Measurements from ENCODE around the gene CLASP1.
"Not testable (repeated sequence)": the region's sequence is repeated elsewhere in the genome, so short reads cannot be mapped to it uniquely, and the experiment has no call there.

CLASP1 gene

DNA sequence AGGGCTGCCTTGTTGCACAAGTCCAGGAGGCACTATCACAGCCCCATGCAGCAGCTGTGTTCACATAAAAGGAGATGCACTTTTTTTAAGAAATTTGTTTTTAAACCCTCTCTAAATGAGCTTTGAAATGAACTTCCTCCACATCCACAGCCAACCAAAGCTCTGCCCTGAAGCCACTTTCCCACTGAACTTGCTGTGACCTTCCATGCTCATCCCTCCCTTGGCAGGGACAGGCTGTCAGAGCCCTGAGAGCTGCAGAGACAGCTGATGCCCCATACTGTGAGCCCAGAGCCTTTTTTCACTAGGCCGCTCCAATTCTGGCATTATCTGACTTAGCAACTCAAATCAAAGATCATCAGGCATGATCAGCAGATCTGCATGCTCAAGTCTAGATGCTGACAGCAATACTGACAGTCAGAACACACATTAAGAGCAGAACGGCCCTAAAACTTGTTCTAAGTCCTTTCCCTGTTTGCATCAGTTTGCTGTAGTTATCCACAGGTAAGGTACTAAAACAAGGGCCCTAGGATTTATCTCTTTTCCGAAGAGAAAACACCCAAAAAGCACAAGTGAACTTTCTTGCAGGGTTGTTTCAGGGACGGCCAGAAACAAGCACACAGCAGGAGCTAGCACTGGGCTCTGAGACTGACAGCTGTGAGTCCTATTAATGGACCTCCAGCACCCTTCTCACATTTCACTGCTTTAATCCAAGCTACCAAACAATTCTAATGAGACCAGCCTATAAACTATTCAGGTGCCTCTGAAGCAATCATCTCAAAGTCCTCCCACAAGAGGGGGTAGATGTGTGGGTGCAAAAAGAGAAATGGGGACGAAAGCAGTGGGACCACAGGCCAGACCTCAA, 83.6 kb downstream of the CLASP1 start:
- Histone ChIP-seq H4K20me1 (ENCODE audit: insufficient read depth, low read length) (no peaks in the 10 kb centered on the region), H3K9ac (ENCODE audit: low read length) (no peak overlapping the region), H3K36me3 (ENCODE audit: insufficient read depth, low read length) (peaks cover 17% of the 10 kb centered on the region), H3K4me1 (ENCODE audit: insufficient read depth, low read length, severe bottlenecking) (no peaks in the 10 kb centered on the region), H3K4me3 (ENCODE audit: low read depth, low read length, poor library complexity, severe bottlenecking) (no peak overlapping the region), H3K4me2 (ENCODE audit: low read length) (no peak overlapping the region), H2AFZ (ENCODE audit: low read length) (no peak overlapping the region), H3K79me2 (ENCODE audit: insufficient read depth, low read length) (0 out of 2 replicates have a peak, but pooled peaks cover 9% of the 10 kb centered on the region), H3K27ac (ENCODE audit: low read depth, low read length, poor library complexity, severe bottlenecking) (no peak overlapping the region), H3F3A (ENCODE audit: insufficient read depth, low read length) (no peaks in the 10 kb centered on the region), H3K9me3 (ENCODE audit: low read length) (peaks cover 8% of the 10 kb centered on the region; the same call in 1 of the 2 replicates), H3K27me3 (ENCODE audit: insufficient read depth, low read length) (no peaks in the 10 kb centered on the region), H3K9me2 (ENCODE audit: low read depth, low read length) (no peaks in the 10 kb centered on the region)
- TF ChIP-seq EZH2 (IDR thresholded peaks at IDR 0.05; ENCODE audit: borderline replicate concordance, low read length), result no peak
- TF ChIP-seq, protein P1, sequence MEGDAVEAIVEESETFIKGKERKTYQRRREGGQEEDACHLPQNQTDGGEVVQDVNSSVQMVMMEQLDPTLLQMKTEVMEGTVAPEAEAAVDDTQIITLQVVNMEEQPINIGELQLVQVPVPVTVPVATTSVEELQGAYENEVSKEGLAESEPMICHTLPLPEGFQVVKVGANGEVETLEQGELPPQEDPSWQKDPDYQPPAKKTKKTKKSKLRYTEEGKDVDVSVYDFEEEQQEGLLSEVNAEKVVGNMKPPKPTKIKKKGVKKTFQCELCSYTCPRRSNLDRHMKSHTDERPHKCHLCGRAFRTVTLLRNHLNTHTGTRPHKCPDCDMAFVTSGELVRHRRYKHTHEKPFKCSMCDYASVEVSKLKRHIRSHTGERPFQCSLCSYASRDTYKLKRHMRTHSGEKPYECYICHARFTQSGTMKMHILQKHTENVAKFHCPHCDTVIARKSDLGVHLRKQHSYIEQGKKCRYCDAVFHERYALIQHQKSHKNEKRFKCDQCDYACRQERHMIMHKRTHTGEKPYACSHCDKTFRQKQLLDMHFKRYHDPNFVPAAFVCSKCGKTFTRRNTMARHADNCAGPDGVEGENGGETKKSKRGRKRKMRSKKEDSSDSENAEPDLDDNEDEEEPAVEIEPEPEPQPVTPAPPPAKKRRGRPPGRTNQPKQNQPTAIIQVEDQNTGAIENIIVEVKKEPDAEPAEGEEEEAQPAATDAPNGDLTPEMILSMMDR (IDR thresholded peaks at IDR 0.05; ENCODE audit: low read length), result no peak

DNA sequence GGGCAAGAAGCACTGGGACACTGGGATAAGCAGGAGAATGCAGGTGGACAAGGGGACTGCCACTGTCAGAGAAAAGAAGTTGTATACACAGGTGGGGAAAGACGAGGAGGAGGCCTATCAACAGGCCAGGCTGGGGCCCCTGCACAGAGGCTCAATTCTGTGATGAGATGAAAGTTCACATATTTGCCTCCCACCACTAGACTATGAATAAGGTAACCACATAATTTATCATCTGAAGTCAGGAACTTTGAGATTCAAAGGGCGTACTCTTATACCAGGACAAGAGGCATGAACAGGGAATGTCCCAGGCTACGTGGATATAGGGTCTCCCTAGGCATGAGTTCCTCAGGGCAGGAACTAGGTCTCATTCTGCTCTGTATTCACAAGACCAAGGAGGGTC, 84.4 kb downstream of the CLASP1 start:
- Histone ChIP-seq H3F3A (ENCODE audit: insufficient read depth, low read length) (no peaks in the 10 kb centered on the region), H4K20me1 (ENCODE audit: insufficient read depth, low read length) (no peaks in the 10 kb centered on the region), H3K4me3 (ENCODE audit: low read depth, low read length, poor library complexity, severe bottlenecking) (no peak overlapping the region), H3K4me2 (ENCODE audit: low read length) (no peak overlapping the region), H2AFZ (ENCODE audit: low read length) (no peak overlapping the region), H3K9me2 (ENCODE audit: low read depth, low read length) (no peaks in the 10 kb centered on the region), H3K9me3 (ENCODE audit: low read length) (peaks cover 8% of the 10 kb centered on the region; the same call in 1 of the 2 replicates), H3K9ac (ENCODE audit: low read length) (no peak overlapping the region), H3K36me3 (ENCODE audit: insufficient read depth, low read length) (peaks cover 17% of the 10 kb centered on the region), H3K27me3 (ENCODE audit: insufficient read depth, low read length) (no peaks in the 10 kb centered on the region), H3K79me2 (ENCODE audit: insufficient read depth, low read length) (0 out of 2 replicates have a peak, but pooled peaks cover 9% of the 10 kb centered on the region), H3K4me1 (ENCODE audit: insufficient read depth, low read length, severe bottlenecking) (no peaks in the 10 kb centered on the region), H3K27ac (ENCODE audit: low read depth, low read length, poor library complexity, severe bottlenecking) (no peak overlapping the region)
- TF ChIP-seq EZH2 (IDR thresholded peaks at IDR 0.05; ENCODE audit: borderline replicate concordance, low read length), result no peak
- TF ChIP-seq, protein P1 (IDR thresholded peaks at IDR 0.05; ENCODE audit: low read length), result no peak

DNA sequence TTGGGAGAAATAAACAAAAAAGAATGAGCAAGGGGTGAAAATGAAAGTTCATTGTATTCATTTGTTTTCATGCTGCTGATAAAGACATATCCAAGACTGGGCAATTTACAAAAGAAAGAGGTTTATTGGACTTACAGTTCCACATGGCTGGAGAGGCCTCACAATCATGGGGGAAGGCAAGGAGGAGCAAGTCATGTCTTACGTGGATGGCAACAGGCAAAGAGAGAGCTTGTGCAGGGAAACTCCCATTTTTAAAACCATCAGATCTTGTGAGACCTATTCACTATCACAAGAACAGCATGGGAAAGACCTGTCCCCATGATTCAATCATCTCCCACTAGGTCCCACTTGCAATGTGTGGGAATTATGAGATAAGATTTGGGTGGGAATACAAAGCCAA, 85.5 kb downstream of the CLASP1 start:
- H3K79me2 ChIP-seq (ENCODE audit: insufficient read depth, low read length), result 0 out of 2 replicates have a peak, but pooled peaks cover 15% of the 10 kb centered on the region
- not testable (repeated sequence) for H3K4me2 ChIP-seq (ENCODE audit: low read length)

More for the DNA sequence above, 85.5 kb downstream of the CLASP1 start:
- not testable (repeated sequence) for H3K9me3 ChIP-seq (ENCODE audit: low read length); H3K27me3 ChIP-seq (ENCODE audit: insufficient read depth, low read length); H3K9me2 ChIP-seq (ENCODE audit: low read depth, low read length); H3K4me3 ChIP-seq (ENCODE audit: low read depth, low read length, poor library complexity, severe bottlenecking); H2AFZ ChIP-seq (ENCODE audit: low read length); H3K4me1 ChIP-seq (ENCODE audit: insufficient read depth, low read length, severe bottlenecking); H4K20me1 ChIP-seq (ENCODE audit: insufficient read depth, low read length); H3K27ac ChIP-seq (ENCODE audit: low read depth, low read length, poor library complexity, severe bottlenecking); H3K9ac ChIP-seq (ENCODE audit: low read length); H3F3A ChIP-seq (ENCODE audit: insufficient read depth, low read length)
- H3K36me3 ChIP-seq (ENCODE audit: insufficient read depth, low read length), result peaks cover 17% of the 10 kb centered on the region

Measured in OCI-LY1 (cell line).